Lung (tissue), 12 donors: ENCODE results near the gene XXYLT1. TPM values are rescaled to one million over a fixed set of nuclear protein-coding genes. Genes with fewer than 3 reads are reported as not detected.

Experiments
- ATAC-seq: fragments of 200-7000 bp; cut with Tn5 transposase; one replicate; pipeline ENCODE4 v1.9.1; 2020; ENCODE audit warnings: moderate number of reproducible peaks; ENCODE audit not compliant: insufficient read depth, low FRiP score
- DNase-seq, 3 donors: peaks; one replicate each; pipeline ENCODE4 v3.0.0-alpha.2; 2013 to 2017
- H3K27ac ChIP-seq, 2 donors: one replicate each; pipeline ENCODE4 v1.5.1; 2013; ENCODE audit warnings: mild to moderate bottlenecking in 2 of 2, moderate library complexity in 2 of 2, control low read depth in 1 of 2, inconsistent platforms in 1 of 2, low read depth in 1 of 2, low read length in 1 of 2
- H3K27me3 ChIP-seq, 3 donors: one replicate each; pipeline ENCODE4 v1.5.1; 2013; ENCODE audit warnings: low read length in 2 of 3; ENCODE audit not compliant: control insufficient read depth in 3 of 3, insufficient read depth in 3 of 3
- H3K36me3 ChIP-seq, 4 donors: one replicate each; pipeline ENCODE4 v1.5.1; 2013; ENCODE audit warnings: low read length in 4 of 4, mild to moderate bottlenecking in 1 of 4, moderate library complexity in 1 of 4; ENCODE audit not compliant: control insufficient read depth in 4 of 4, insufficient read depth in 4 of 4
- H3K4me1 ChIP-seq, 5 donors: one replicate each; pipeline ENCODE4 v1.5.1; 2013; ENCODE audit warnings: low read length in 5 of 5, mild to moderate bottlenecking in 2 of 5, moderate library complexity in 1 of 5; ENCODE audit not compliant: control insufficient read depth in 5 of 5, insufficient read depth in 5 of 5
- H3K4me3 ChIP-seq: one replicate; pipeline ENCODE4 v1.5.1; 2013; ENCODE audit warnings: mild to moderate bottlenecking, control low read depth, moderate library complexity
- H3K9ac ChIP-seq, 2 donors: one replicate each; pipeline ENCODE4 v1.5.1; 2013; ENCODE audit warnings: low read length in 2 of 2, control low read depth in 1 of 2; ENCODE audit not compliant: insufficient read depth in 1 of 2
- H3K9me3 ChIP-seq, 4 donors: one replicate each; pipeline ENCODE4 v1.5.1; 2013; ENCODE audit warnings: low read length in 3 of 4, mild to moderate bottlenecking in 1 of 4, moderate library complexity in 1 of 4; ENCODE audit not compliant: control insufficient read depth in 4 of 4, insufficient read depth in 3 of 4
- CTCF ChIP-seq: IDR thresholded peaks from 2 replicates; pipeline ENCODE4 v1.5.1; 2012; ENCODE audit warnings: mild to moderate bottlenecking; ENCODE audit errors: control extremely low read depth, extremely low read depth
- WGBS, 2 donors: extraction: QIAGEN DNeasy Blood & Tissue Kit; methylation state at CpG; one replicate each; pipeline ENCODE4 v1.1.7; 2013; 5-methylcytosine and 5-hydroxymethylcytosine counted together
- polyA plus RNA-seq, 2 donors: library from polyadenylated mRNA; stranded (reverse); fragments of 200-250 nt; gene quantifications; one replicate each; pipeline ENCODE4 v1.2.1, GENCODE V29; 2013
- total RNA-seq, 2 donors: library from RNA; depleted of rRNA in 1 of 2; stranded (reverse); fragments of >200 nt in 1 of 2; gene quantifications; one replicate each; pipeline ENCODE4 v1.2.1, GENCODE V29; 2014 to 2021
- donor health status: control.
- donor health status: control.
- donor health status: Bipolar disorder and iron deficiency.
- donor health status: healthy.
- donor health status: DM: yes; HTN: yes; CAD: no.

XXYLT1 gene
- total and polyA plus RNA-seq, 4 donors, result 4.7 to 15.4 (median 11.4) TPM

GRCh38 chr3:195045481-195046210, 225.3 kb downstream of the XXYLT1 start:
- Histone ChIP-seq H3K9ac (no peak overlapping the region), H3K27me3 (peaks cover 0 to 6% (median 0%) of the 10 kb centered on the region in 3 donors), H3K4me3 (no peak overlapping the region), H3K4me1 (no peaks in the 10 kb centered on the region), H3K9me3 (no peaks in the 10 kb centered on the region), H3K36me3 (no peaks in the 10 kb centered on the region), H3K27ac (no peak overlapping the region)
- DNase-seq (no peak), ATAC-seq (no peak)
- no peak for TF ChIP-seq CTCF
- WGBS, 2 donors, result 81 to 90% methylated on average over 17 of the region's 17 CpGs

DNA sequence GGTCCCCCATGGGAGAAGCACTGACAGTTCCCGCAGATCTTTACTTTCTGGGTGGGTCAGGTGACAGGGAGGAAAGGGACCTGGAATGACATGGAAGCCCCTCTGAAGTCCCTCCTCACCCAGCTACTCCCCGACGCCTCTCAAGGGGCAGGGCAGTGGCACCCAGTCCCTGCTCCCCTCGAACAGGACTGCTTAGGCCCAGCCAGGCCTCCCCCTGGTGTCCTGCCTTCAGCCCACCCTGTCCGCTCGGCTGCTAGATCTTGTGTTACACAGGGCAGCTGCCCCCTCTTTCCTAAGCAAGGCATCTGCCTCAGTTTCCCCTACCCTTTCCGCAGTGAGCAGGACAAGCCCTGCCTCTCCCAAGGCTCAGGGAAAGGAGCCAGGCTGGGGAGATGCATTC, 226.5 kb downstream of the XXYLT1 start:
- no peak overlapping the region for H3K9ac ChIP-seq
- no peaks in the 10 kb centered on the region for H3K36me3 ChIP-seq
- peaks cover 0 to 6% (median 0%) of the 10 kb centered on the region in 3 donors for H3K27me3 ChIP-seq
- no peaks in the 10 kb centered on the region for H3K9me3 ChIP-seq
- no peaks in the 10 kb centered on the region for H3K4me1 ChIP-seq
- H3K4me3 ChIP-seq, result no peak overlapping the region
- H3K27ac ChIP-seq, result no peak overlapping the region
- no peak for DNase-seq
- no peak for ATAC-seq
- 95 to 97% methylated on average over 7 of the region's 7 CpGs for WGBS, 2 donors
- TF ChIP-seq CTCF, result no peak

DNA sequence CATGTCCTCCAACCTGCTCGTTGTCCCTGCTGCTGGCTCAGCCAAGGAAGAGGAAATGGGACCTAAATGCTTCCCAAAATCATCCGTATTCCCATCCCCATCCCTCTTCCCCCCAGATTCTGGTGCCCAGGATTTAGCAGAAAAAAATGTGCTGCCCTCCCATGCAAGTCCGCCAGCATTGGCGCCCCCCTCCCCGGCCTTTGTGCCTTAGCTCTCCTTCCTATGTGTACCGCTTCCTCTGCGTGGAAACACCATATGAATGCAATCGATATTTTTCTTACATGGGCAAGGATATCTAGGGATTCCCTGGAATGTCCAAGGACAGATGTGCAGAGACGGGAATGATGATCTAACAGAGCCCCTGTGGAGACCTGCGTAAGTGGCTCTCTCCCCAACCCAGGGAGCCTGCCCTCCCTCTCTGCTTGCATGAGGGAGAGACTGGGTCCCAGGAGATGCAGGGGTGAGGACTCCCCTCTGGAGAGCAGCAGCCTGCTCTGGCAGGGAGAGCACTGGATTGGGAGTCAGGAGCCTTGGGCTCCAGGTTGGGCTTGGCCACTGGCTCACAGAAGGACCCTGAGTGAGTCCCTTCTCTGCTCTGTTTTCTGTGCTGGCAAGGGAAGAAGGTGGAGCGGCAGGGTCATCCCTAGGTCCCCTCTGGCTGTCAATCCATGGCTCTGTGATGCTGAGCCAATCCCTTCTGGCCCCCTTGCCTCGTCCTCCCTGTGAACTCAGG, 227.2 kb downstream of the XXYLT1 start:
- Histone ChIP-seq H3K4me1 (no peaks in the 10 kb centered on the region), H3K27ac (no peak overlapping the region), H3K4me3 (no peak overlapping the region), H3K9ac (no peak overlapping the region), H3K9me3 (no peaks in the 10 kb centered on the region), H3K27me3 (peaks cover 0 to 6% (median 0%) of the 10 kb centered on the region in 3 donors), H3K36me3 (no peaks in the 10 kb centered on the region)
- no peak for TF ChIP-seq CTCF
- 77 to 80% methylated on average over 12 of the region's 12 CpGs for WGBS, 2 donors
- ATAC-seq (no peak), DNase-seq (no peak)
